NT2/D1 (cell line): ENCODE results near the gene RNF40.

ENCODE experiments used
- SUZ12 ChIP-seq: IDR thresholded peaks from 2 replicates; pipeline ENCODE4 v1.6.1; 2011; ENCODE audit not compliant: insufficient read length, insufficient read depth; ENCODE audit errors: extremely low read depth
- YY1 ChIP-seq: IDR thresholded peaks from 2 replicates; pipeline ENCODE4 v1.6.1; 2011; ENCODE audit not compliant: insufficient read length, insufficient read depth

- TF ChIP-seq YY1 (no peak), SUZ12 (no peak)
Measured at GRCh38 chr16:30784215-30784614, 22.1 kb downstream of the RNF40 start.
